GM12892 (cell line): ENCODE measurements around the gene NADK2.

Experiments
- POLR2A ChIP-seq: IDR thresholded peaks from 2 replicates; pipeline ENCODE4 v1.6.1; 2011; ENCODE audit warnings: low read depth, low read length, control low read depth
- POLR2AphosphoS5 ChIP-seq: IDR thresholded peaks from 2 replicates; pipeline ENCODE4 v1.6.1; 2011; ENCODE audit warnings: low read depth, low read length, control low read depth

DNA sequence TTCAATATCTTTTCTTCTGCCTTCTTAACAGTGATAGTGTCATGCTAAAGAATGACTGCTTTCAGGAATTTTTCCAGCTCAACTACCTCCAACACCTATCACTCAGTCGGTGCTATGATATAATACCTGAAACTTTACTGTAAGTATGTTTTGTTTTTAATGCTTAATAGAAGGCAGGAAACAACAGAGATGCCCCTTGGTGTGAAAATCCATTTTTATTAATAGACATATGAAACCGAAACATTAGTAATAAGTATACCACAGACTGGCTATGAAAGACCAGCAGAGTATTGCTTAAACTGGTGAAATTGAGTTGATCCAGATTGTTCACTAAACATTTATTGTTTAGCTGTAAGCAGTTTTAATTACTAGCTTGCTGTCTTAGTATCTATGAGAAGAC, 64.6 kb downstream of the NADK2 start:
- no peak for TF ChIP-seq POLR2A
- TF ChIP-seq POLR2AphosphoS5: no peak
